Gastrocnemius medialis (tissue), 4 donors: ENCODE results near the gene CYB5R3.

Source experiments
- CTCF ChIP-seq, 5 experiments: fragments of 450-650 bp in 3 of 5; fragments of 200-600 bp in 2 of 5; sonication (generic) in 2 of 5; IDR thresholded peaks in 4 of 5; conservative IDR thresholded peaks in 1 of 5; 1 replicate in 4 of 5; 2 replicates in 1 of 5; pipeline ENCODE4 v1.5.1; 2016 to 2019; ENCODE audit warnings: antibody characterized with exemption in 5 of 5, mild to moderate bottlenecking in 3 of 5, moderate library complexity in 3 of 5
- POLR2A ChIP-seq, 2 donors: fragments of 450-650 bp; IDR thresholded peaks; one replicate each; pipeline ENCODE4 v1.6.1; 2017; ENCODE audit warnings: antibody characterized with exemption in 2 of 2, mild to moderate bottlenecking in 2 of 2, moderate library complexity in 2 of 2

- TF ChIP-seq CTCF (IDR thresholded peaks at IDR 0.05 in 4 of 5, conservative IDR thresholded peaks at IDR 0.05 in 1 of 5) = no peak
- no peak for TF ChIP-seq POLR2A (IDR thresholded peaks at IDR 0.05)
Measured at GRCh38 chr22:42645938-42646568, 3.1 kb downstream of the CYB5R3 start.
